Measurements from ENCODE around the gene SCFD2.

Gene SCFD2

DNA sequence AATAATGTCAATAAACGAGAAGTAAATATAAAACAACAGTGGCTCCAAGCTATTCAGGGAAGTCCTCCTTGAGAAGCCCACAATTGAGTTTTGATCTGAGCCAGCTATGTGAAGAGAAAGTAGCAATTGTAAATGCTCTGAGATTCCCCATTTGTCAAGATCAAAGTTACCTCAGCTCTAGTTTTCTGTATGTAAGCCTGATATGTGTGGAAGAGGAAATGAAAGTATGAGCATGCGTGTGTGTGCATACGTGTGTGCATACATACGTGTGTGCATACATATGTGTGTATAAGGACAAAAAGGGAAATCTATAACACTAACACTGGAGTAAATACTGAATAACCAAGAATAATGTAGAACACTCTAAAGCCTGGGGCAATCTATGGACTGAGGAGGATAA, 130.3 kb downstream of the SCFD2 start:
- no peak overlapping the region for H3K9ac ChIP-seq (ENCODE audit: low read length)
- H3K9me3 ChIP-seq (ENCODE audit: insufficient read depth, low read length): no peaks in the 10 kb centered on the region
- no peaks in the 10 kb centered on the region for H4K20me1 ChIP-seq (ENCODE audit: insufficient read depth, low read length)
- H3K36me3 ChIP-seq (replicated peaks; ENCODE audit: low read depth, low read length): no peaks in the 10 kb centered on the region
- H3K4me3 ChIP-seq (ENCODE audit: low read length): no peak overlapping the region
- H3K27me3 ChIP-seq (ENCODE audit: low read depth, low read length): no peaks in the 10 kb centered on the region
- no peaks in the 10 kb centered on the region for H3K79me2 ChIP-seq (ENCODE audit: low read length)
- no peak overlapping the region; the same call in 1 of the 2 replicates for H3K27ac ChIP-seq (ENCODE audit: low read length)
- no peak overlapping the region for H2AFZ ChIP-seq (ENCODE audit: low read depth, low read length)
- peaks cover 8% of the 10 kb centered on the region; the same call in 1 of the 2 replicates for H3K4me1 ChIP-seq (ENCODE audit: low read length)
- TF ChIP-seq EZH2phosphoT487 (IDR thresholded peaks at IDR 0.05; ENCODE audit: low read depth): no peak
- TF ChIP-seq, protein P1, sequence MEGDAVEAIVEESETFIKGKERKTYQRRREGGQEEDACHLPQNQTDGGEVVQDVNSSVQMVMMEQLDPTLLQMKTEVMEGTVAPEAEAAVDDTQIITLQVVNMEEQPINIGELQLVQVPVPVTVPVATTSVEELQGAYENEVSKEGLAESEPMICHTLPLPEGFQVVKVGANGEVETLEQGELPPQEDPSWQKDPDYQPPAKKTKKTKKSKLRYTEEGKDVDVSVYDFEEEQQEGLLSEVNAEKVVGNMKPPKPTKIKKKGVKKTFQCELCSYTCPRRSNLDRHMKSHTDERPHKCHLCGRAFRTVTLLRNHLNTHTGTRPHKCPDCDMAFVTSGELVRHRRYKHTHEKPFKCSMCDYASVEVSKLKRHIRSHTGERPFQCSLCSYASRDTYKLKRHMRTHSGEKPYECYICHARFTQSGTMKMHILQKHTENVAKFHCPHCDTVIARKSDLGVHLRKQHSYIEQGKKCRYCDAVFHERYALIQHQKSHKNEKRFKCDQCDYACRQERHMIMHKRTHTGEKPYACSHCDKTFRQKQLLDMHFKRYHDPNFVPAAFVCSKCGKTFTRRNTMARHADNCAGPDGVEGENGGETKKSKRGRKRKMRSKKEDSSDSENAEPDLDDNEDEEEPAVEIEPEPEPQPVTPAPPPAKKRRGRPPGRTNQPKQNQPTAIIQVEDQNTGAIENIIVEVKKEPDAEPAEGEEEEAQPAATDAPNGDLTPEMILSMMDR (IDR thresholded peaks at IDR 0.05; ENCODE audit: low read depth, low read length): no peak
- no peak overlapping the region for H3K4me2 ChIP-seq (ENCODE audit: low read length)

DNA sequence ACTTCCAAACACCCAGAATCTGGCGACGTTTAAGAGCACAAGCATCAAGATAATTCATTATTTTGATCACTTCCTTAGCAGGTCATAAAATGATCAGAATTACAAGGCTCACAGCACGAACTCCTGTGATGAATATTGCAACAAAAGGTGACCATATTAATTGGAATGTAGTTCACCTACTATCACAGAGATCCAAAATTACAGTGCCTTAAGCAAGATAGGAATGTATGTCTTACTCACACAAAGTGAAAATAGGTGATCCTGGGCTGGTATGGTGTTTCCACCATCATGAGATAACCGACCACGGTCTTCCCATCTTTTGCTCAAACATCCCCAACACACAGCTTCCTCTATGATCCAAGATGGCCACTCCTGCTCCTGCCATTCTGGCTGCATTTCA, 131.2 kb downstream of the SCFD2 start:
- Histone ChIP-seq H3K4me1 (ENCODE audit: low read length) (peaks cover 8% of the 10 kb centered on the region; the same call in 1 of the 2 replicates), H3K9ac (ENCODE audit: low read length) (no peak overlapping the region), H3K27me3 (ENCODE audit: low read depth, low read length) (no peaks in the 10 kb centered on the region), H3K4me2 (ENCODE audit: low read length) (no peak overlapping the region), H3K79me2 (ENCODE audit: low read length) (no peaks in the 10 kb centered on the region), H4K20me1 (ENCODE audit: insufficient read depth, low read length) (no peaks in the 10 kb centered on the region), H2AFZ (ENCODE audit: low read depth, low read length) (no peak overlapping the region), H3K27ac (ENCODE audit: low read length) (no peak overlapping the region), H3K36me3 (replicated peaks; ENCODE audit: low read depth, low read length) (no peaks in the 10 kb centered on the region), H3K9me3 (ENCODE audit: insufficient read depth, low read length) (no peaks in the 10 kb centered on the region), H3K4me3 (ENCODE audit: low read length) (no peak overlapping the region)
- TF ChIP-seq, protein P1 (IDR thresholded peaks at IDR 0.05; ENCODE audit: low read depth, low read length): no peak
- TF ChIP-seq EZH2phosphoT487 (IDR thresholded peaks at IDR 0.05; ENCODE audit: low read depth): no peak

DNA sequence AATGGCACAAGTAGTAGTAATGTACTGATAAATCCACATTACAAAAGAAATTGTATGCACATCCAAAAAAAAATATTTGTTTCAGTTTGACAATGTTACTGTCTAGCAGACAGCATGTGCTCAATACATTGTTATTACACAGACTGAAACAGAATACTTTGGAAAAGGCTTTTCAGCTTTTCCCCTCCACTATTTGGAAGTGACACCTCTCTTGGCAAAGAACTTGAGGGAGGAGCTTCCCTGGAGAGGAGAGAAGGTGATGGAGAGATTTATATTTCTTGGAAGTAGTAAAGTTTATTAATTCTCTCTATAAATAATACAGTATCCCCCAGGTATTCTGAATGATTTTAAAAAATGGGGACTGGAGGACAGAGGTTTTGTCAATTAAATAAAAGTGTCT, 131.8 kb downstream of the SCFD2 start:
- no peak overlapping the region for H3K4me2 ChIP-seq (ENCODE audit: low read length)
- H3K9me3 ChIP-seq (ENCODE audit: insufficient read depth, low read length): no peaks in the 10 kb centered on the region
- H3K4me1 ChIP-seq (ENCODE audit: low read length): peaks cover 8% of the 10 kb centered on the region; the same call in 1 of the 2 replicates
- no peaks in the 10 kb centered on the region for H3K79me2 ChIP-seq (ENCODE audit: low read length)
- no peaks in the 10 kb centered on the region for H3K27me3 ChIP-seq (ENCODE audit: low read depth, low read length)
- H3K9ac ChIP-seq (ENCODE audit: low read length): no peak overlapping the region
- no peak overlapping the region for H3K4me3 ChIP-seq (ENCODE audit: low read length)
- TF ChIP-seq, protein P1 (IDR thresholded peaks at IDR 0.05; ENCODE audit: low read depth, low read length): no peak
- TF ChIP-seq EZH2phosphoT487 (IDR thresholded peaks at IDR 0.05; ENCODE audit: low read depth): no peak
- no peak overlapping the region for H3K27ac ChIP-seq (ENCODE audit: low read length)
- H2AFZ ChIP-seq (ENCODE audit: low read depth, low read length): no peak overlapping the region
- no peaks in the 10 kb centered on the region for H3K36me3 ChIP-seq (replicated peaks; ENCODE audit: low read depth, low read length)
- no peaks in the 10 kb centered on the region for H4K20me1 ChIP-seq (ENCODE audit: insufficient read depth, low read length)

DNA sequence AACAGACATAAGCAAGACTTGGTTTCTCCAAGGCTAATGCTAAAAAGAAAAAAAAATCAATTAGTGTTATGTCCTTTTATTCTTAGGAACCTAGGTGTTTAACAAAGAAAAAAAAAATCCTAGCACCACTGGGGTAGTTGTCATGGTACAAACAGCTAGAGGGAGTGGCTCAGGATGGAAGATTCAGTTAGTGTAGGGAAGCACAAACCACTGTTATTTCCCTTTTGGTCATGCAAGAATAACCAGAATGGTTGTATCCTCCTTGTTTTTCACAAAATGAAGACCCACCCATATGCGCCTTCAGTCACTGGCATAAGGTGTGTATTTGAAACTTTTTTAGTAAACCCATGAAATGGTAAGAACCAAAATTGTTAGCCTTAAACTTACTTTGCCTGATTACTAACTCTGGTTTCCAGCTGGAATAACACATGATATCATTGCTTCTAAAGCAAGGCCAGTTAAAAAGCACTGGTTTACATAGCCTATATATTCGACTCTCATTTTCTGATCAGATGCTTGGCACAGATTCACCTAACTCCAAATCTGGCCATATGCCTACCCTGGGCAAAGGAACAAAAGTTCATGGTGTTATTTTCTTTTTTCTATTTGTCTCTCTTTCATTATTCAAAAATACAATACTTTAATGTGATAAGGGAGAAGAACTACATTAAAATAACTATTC, 132.6 kb downstream of the SCFD2 start:
- no peak overlapping the region for H3K9ac ChIP-seq (ENCODE audit: low read length)
- no peak overlapping the region for H3K4me2 ChIP-seq (ENCODE audit: low read length)
- no peaks in the 10 kb centered on the region for H3K79me2 ChIP-seq (ENCODE audit: low read length)
- no peaks in the 10 kb centered on the region for H3K9me3 ChIP-seq (ENCODE audit: insufficient read depth, low read length)
- no peaks in the 10 kb centered on the region for H3K36me3 ChIP-seq (replicated peaks; ENCODE audit: low read depth, low read length)
- H4K20me1 ChIP-seq (ENCODE audit: insufficient read depth, low read length): no peaks in the 10 kb centered on the region
- H2AFZ ChIP-seq (ENCODE audit: low read depth, low read length): no peak overlapping the region
- H3K4me3 ChIP-seq (ENCODE audit: low read length): no peak overlapping the region
- no peak overlapping the region for H3K27ac ChIP-seq (ENCODE audit: low read length)
- H3K27me3 ChIP-seq (ENCODE audit: low read depth, low read length): no peaks in the 10 kb centered on the region
- no peak for TF ChIP-seq EZH2phosphoT487 (IDR thresholded peaks at IDR 0.05; ENCODE audit: low read depth)
- TF ChIP-seq, protein P1 (IDR thresholded peaks at IDR 0.05; ENCODE audit: low read depth, low read length): no peak
- H3K4me1 ChIP-seq (ENCODE audit: low read length): peaks cover 8% of the 10 kb centered on the region; the same call in 1 of the 2 replicates
